GM21717 (cell line): Measurements from ENCODE around the gene CXCL9.
"Not testable (repeated sequence)": the region's sequence is repeated elsewhere in the genome, so short reads cannot be mapped to it uniquely, and the experiment has no call there.

Source experiments
- ATAC-seq: cut with Tn5 transposase; IDR thresholded peaks from one replicate; pipeline ENCODE4 v1.9.1; 2021; ENCODE audit warnings: mild to moderate bottlenecking, moderate library complexity; ENCODE audit not compliant: unreplicated experiment

CXCL9 gene

GRCh38 chr4:75962072-75962471 lies 45.2 kb downstream of the CXCL9 start:
- ATAC-seq: not testable (repeated sequence)

- ATAC-seq: not testable (repeated sequence)
Measured at GRCh38 chr4:75958546-75958945, 48.8 kb downstream of the CXCL9 start.

GRCh38 chr4:75954811-75955210 lies 52.5 kb downstream of the CXCL9 start:
- ATAC-seq: not testable (repeated sequence)

- ATAC-seq: no peak
Measured at GRCh38 chr4:75953509-75953908, 53.8 kb downstream of the CXCL9 start.
